ENCODE results near the gene KRTAP5-7. TPM values are rescaled to one million over a fixed set of nuclear protein-coding genes. Genes with fewer than 3 reads are reported as not detected.

KRTAP5-7 gene
- total RNA-seq, 2 donors from 2014 or later, result not detected

DNA sequence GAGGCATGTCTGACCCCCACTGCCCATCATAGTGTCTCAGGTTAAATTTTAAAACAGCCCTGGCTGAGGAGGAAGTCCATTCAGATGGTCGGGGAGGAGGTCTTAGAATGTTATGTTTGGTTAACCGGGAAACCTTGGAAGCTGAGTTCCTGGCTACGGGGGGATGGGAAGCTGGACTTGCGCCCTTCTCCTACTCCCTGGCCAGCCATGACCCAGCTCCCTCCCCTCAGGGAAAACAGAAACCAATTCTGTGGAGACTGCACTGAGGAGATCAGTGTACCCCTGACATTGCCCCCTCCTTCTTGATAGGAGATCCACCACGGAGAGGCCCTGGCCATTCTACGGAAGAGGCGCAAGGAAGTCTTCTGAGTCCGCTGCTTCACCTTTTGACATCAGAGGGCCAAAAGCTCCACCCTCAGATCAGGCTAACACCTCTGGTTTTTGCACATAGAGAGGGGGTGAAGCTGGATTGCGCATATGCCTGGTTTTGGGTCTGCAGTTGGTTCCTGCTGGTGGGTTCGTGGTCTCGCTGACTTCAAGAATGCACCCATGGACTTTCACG, 18.4 kb downstream of the KRTAP5-7 start:
- Histone ChIP-seq H3K4me3 (ENCODE audit: low read length) (peak overlapping the region; percentile 71), H3K27me3 (ENCODE audit: control insufficient read depth, insufficient read depth, low read length, poor library complexity, severe bottlenecking) (no peaks in the 10 kb centered on the region), H3K4me1 (ENCODE audit: control insufficient read depth, insufficient read depth, low read length) (peaks cover 19% of the 10 kb centered on the region), H3K36me3 (ENCODE audit: control insufficient read depth, insufficient read depth, low read length) (no peaks in the 10 kb centered on the region), H3K9me3 (ENCODE audit: control insufficient read depth, low read length) (peaks cover 22% of the 10 kb centered on the region), H3K9ac (ENCODE audit: extremely low read depth, low read length, poor library complexity, severe bottlenecking) (no peak overlapping the region), H3K27ac (ENCODE audit: low read depth, low read length) (no peak overlapping the region)
- H3K27me3 Mint-ChIP-seq (ENCODE audit: insufficient read depth), result peaks cover 24% of the 10 kb centered on the region
- 95% methylated on average over 8 to 12 of the region's 12 CpGs for WGBS, 2 experiments (ENCODE audit: insufficient coverage in 1 of 2, insufficient read length in 1 of 2)
- TF ChIP-seq, protein P1, sequence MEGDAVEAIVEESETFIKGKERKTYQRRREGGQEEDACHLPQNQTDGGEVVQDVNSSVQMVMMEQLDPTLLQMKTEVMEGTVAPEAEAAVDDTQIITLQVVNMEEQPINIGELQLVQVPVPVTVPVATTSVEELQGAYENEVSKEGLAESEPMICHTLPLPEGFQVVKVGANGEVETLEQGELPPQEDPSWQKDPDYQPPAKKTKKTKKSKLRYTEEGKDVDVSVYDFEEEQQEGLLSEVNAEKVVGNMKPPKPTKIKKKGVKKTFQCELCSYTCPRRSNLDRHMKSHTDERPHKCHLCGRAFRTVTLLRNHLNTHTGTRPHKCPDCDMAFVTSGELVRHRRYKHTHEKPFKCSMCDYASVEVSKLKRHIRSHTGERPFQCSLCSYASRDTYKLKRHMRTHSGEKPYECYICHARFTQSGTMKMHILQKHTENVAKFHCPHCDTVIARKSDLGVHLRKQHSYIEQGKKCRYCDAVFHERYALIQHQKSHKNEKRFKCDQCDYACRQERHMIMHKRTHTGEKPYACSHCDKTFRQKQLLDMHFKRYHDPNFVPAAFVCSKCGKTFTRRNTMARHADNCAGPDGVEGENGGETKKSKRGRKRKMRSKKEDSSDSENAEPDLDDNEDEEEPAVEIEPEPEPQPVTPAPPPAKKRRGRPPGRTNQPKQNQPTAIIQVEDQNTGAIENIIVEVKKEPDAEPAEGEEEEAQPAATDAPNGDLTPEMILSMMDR (conservative IDR thresholded peaks at IDR 0.05), result no peak
- peaks cover 32% of the 10 kb centered on the region for H3K9me3 Mint-ChIP-seq
- H3K36me3 Mint-ChIP-seq (ENCODE audit: low read depth), result peaks cover 10% of the 10 kb centered on the region
- H3K4me3 Mint-ChIP-seq, result no peak overlapping the region
- peaks cover 25% of the 10 kb centered on the region for H3K4me1 Mint-ChIP-seq
- no peak for DNase-seq
- peak overlapping the region; percentile 14 for H3K27ac Mint-ChIP-seq

GRCh38 chr11:71548120-71548519, 21.1 kb downstream of the KRTAP5-7 start, which contains the start of gene KRTAP5-9:
Gene KRTAP5-9 (plus strand): TSS chr11:71548420. CDS start chr11:71548658, 238 bp downstream.
- Histone ChIP-seq H3K9ac (ENCODE audit: extremely low read depth, low read length, poor library complexity, severe bottlenecking) (no peak within 1 kb of the TSS), H3K4me1 (ENCODE audit: control insufficient read depth, insufficient read depth, low read length) (peaks cover 18% of the 10 kb centered on the region), H3K4me3 (ENCODE audit: low read length) (no peak within 1 kb of the TSS), H3K9me3 (ENCODE audit: control insufficient read depth, low read length) (peaks cover 11% of the 10 kb centered on the region), H3K27me3 (ENCODE audit: control insufficient read depth, insufficient read depth, low read length, poor library complexity, severe bottlenecking) (no peaks in the 10 kb centered on the region), H3K36me3 (ENCODE audit: control insufficient read depth, insufficient read depth, low read length) (no peaks in the 10 kb centered on the region), H3K27ac (ENCODE audit: low read depth, low read length) (no peak within 1 kb of the TSS)
- DNase-seq, result no peak
- peaks cover 28% of the 10 kb centered on the region for H3K27me3 Mint-ChIP-seq (ENCODE audit: insufficient read depth)
- TF ChIP-seq, protein P1 (conservative IDR thresholded peaks at IDR 0.05), result no peak
- peaks cover 17% of the 10 kb centered on the region for H3K9me3 Mint-ChIP-seq
- peaks cover 5% of the 10 kb centered on the region for H3K36me3 Mint-ChIP-seq (ENCODE audit: low read depth)
- H3K4me1 Mint-ChIP-seq, result peaks cover 24% of the 10 kb centered on the region
- H3K27ac Mint-ChIP-seq, result no peak within 1 kb of the TSS
- 93% methylated on average over 2 to 5 of the region's 5 CpGs for WGBS, 2 experiments (ENCODE audit: insufficient coverage in 1 of 2, insufficient read length in 1 of 2)
- H3K4me3 Mint-ChIP-seq, result no peak within 1 kb of the TSS

DNA sequence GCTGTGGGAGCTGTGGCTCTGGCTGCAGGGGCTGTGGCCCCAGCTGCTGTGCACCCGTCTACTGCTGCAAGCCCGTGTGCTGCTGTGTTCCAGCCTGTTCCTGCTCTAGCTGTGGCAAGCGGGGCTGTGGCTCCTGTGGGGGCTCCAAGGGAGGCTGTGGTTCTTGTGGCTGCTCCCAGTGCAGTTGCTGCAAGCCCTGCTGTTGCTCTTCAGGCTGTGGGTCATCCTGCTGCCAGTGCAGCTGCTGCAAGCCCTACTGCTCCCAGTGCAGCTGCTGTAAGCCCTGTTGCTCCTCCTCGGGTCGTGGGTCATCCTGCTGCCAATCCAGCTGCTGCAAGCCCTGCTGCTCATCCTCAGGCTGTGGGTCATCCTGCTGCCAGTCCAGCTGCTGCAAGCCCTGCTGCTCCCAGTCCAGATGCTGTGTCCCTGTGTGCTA, 21.7 kb downstream of the KRTAP5-7 start:
- no peak overlapping the region for H3K4me3 ChIP-seq (ENCODE audit: low read length)
- peaks cover 17% of the 10 kb centered on the region for H3K9me3 Mint-ChIP-seq
- no peak overlapping the region for H3K27ac ChIP-seq (ENCODE audit: low read depth, low read length)
- peaks cover 28% of the 10 kb centered on the region for H3K27me3 Mint-ChIP-seq (ENCODE audit: insufficient read depth)
- H3K4me1 Mint-ChIP-seq, result peaks cover 18% of the 10 kb centered on the region
- peaks cover 5% of the 10 kb centered on the region for H3K36me3 Mint-ChIP-seq (ENCODE audit: low read depth)
- H3K9ac ChIP-seq (ENCODE audit: extremely low read depth, low read length, poor library complexity, severe bottlenecking), result no peak overlapping the region
- no peak overlapping the region for H3K27ac Mint-ChIP-seq
- no peak overlapping the region for H3K4me3 Mint-ChIP-seq
- TF ChIP-seq, protein P1 (conservative IDR thresholded peaks at IDR 0.05), result no peak
- H3K4me1 ChIP-seq (ENCODE audit: control insufficient read depth, insufficient read depth, low read length), result peaks cover 16% of the 10 kb centered on the region
- no peaks in the 10 kb centered on the region for H3K36me3 ChIP-seq (ENCODE audit: control insufficient read depth, insufficient read depth, low read length)
- no peaks in the 10 kb centered on the region for H3K27me3 ChIP-seq (ENCODE audit: control insufficient read depth, insufficient read depth, low read length, poor library complexity, severe bottlenecking)
- no peak for DNase-seq
- peaks cover 11% of the 10 kb centered on the region for H3K9me3 ChIP-seq (ENCODE audit: control insufficient read depth, low read length)
- 33 to 88% methylated on average over 2 to 5 of the region's 5 CpGs for WGBS, 2 experiments (ENCODE audit: insufficient coverage in 1 of 2, insufficient read length in 1 of 2)
